Neural cell (in vitro differentiated cells): ENCODE results near the gene TRMT1.

ENCODE experiments used
- MXI1 ChIP-seq: fragments of 450-650 bp; conservative IDR thresholded peaks from 2 replicates; pipeline ENCODE4 v1.6.1; 2014; ENCODE audit warnings: antibody characterized with exemption, mild to moderate bottlenecking; ENCODE audit not compliant: poor library complexity, severe bottlenecking
- TF ChIP-seq, protein P1 (sequence below): fragments of 450-650 bp; IDR thresholded peaks from 2 replicates; pipeline ENCODE4 v1.5.1; 2014; ENCODE audit warnings: antibody characterized with exemption, mild to moderate bottlenecking, moderate library complexity; ENCODE audit not compliant: poor library complexity, severe bottlenecking

- TF ChIP-seq, protein P1, sequence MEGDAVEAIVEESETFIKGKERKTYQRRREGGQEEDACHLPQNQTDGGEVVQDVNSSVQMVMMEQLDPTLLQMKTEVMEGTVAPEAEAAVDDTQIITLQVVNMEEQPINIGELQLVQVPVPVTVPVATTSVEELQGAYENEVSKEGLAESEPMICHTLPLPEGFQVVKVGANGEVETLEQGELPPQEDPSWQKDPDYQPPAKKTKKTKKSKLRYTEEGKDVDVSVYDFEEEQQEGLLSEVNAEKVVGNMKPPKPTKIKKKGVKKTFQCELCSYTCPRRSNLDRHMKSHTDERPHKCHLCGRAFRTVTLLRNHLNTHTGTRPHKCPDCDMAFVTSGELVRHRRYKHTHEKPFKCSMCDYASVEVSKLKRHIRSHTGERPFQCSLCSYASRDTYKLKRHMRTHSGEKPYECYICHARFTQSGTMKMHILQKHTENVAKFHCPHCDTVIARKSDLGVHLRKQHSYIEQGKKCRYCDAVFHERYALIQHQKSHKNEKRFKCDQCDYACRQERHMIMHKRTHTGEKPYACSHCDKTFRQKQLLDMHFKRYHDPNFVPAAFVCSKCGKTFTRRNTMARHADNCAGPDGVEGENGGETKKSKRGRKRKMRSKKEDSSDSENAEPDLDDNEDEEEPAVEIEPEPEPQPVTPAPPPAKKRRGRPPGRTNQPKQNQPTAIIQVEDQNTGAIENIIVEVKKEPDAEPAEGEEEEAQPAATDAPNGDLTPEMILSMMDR = no peak
- no peak for TF ChIP-seq MXI1
These were observed 4.0 kb downstream of the TRMT1 start for GRCh38 chr19:13112555-13112954.
